GM12872 (cell line): Measurements from ENCODE around the gene ATXN2.

ENCODE experiments used
- CTCF ChIP-seq: IDR thresholded peaks from 3 replicates; pipeline ENCODE4 v1.5.1; 2011; ENCODE audit warnings: low read depth, mild to moderate bottlenecking, low read length, moderate library complexity; ENCODE audit not compliant: insufficient read depth

Gene ATXN2

GRCh38 chr12:111598637-111599452, at the start of gene ATXN2:
TSS of gene ATXN2 (minus strand) at chr12:111599315. CDS start at chr12:111599034, 281 bp downstream.
- TF ChIP-seq CTCF = no peak

- TF ChIP-seq CTCF = no peak
These were observed 46.3 kb upstream of the ATXN2 start for GRCh38 chr12:111645433-111645832.

GRCh38 chr12:111643427-111643826, 44.3 kb upstream of the ATXN2 start:
- TF ChIP-seq CTCF = no peak

- TF ChIP-seq CTCF = no peak
These were observed 43.7 kb upstream of the ATXN2 start for GRCh38 chr12:111642681-111643426.

- no peak for TF ChIP-seq CTCF
These were observed 41.4 kb upstream of the ATXN2 start for GRCh38 chr12:111640506-111640905.

GRCh38 chr12:111638556-111638955, 39.4 kb upstream of the ATXN2 start:
- no peak for TF ChIP-seq CTCF

- TF ChIP-seq CTCF = no peak
These were observed 37.3 kb upstream of the ATXN2 start for GRCh38 chr12:111636209-111636945.
